GM21576 (cell line): Measurements from ENCODE around the gene LAMA3.

Experiments used
- ATAC-seq: cut with Tn5 transposase; IDR thresholded peaks from one replicate; pipeline ENCODE4 v1.9.1; 2021; ENCODE audit warnings: mild to moderate bottlenecking, moderate library complexity; ENCODE audit not compliant: unreplicated experiment

LAMA3 gene

DNA sequence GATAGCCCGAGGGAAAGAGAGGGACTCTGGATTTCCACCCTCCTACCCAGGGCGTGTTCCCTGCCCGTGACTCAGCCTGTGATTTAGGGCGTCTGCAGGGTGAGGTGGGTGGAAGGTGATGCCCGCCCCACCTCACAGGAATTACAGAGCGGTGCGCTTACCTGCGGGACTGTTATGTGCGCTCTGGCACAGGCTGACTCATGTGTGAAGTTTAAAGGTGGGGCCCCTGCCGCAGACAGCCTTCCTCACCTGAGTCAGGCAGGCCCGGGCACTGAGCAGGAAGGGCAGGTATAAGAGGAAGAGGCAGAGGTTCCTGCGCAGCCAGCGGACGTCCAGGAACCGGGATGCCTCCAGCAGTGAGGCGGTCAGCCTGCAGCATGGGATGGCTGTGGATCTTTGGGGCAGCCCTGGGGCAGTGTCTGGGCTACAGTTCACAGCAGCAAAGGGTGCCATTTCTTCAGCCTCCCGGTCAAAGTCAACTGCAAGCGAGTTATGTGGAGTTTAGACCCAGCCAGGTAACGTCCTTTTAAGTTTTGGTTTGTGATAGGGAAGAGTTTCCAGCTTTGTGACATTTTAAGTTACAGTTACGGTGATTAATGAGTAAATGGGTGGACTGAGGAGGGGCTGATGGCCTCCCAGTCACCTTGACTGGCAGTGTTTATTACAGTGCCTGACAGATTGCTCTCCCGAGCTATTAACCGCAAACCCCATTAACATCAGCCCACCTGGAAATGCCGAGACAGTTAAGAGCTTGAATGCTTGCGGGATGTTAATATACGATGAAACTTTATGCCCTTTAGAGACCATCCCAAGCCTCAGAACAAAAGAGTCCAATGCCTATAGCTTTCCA lies 183.7 kb downstream of the LAMA3 start:
- no peak for ATAC-seq

DNA sequence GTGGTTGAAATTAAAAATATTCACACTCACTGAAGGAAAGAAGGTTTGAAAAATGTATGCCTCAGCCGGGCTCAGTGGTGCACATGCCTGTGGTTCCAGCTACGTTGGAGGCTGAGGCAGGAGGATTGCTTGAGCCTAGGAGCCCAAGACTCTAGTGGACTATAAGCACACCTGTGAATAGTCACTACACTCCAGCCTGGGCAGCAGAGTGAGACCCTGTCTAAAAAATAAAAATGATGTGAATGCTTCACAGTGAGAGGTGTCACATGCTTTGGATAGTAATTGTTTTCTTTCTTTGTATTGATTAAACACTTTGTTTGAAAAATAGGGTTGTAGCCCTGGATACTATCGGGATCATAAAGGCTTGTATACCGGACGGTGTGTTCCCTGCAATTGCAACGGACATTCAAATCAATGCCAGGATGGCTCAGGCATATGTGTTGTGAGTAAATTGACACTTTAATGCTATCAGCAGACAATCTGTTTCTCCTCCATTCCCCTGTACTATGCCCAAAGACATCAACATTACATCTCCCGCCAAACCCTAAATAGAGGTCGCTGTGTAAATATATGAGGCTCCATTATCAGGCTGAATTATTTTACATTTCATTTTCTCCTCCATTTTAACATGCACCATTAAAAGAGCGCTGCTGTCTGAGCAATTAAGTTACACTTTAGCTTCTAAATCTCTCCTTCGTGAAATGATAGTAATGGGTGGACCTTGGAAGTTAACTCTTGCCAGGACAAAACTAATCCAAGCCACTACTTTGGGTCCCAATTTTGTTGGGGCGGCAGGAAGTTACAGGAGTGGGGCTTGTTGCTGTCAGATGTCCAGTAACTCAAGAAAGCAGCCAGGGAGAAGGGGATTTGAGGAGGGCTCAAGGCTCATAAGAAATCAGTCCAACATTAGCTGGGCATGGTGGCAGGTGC lies 187.0 kb downstream of the LAMA3 start:
- ATAC-seq, result no peak

DNA sequence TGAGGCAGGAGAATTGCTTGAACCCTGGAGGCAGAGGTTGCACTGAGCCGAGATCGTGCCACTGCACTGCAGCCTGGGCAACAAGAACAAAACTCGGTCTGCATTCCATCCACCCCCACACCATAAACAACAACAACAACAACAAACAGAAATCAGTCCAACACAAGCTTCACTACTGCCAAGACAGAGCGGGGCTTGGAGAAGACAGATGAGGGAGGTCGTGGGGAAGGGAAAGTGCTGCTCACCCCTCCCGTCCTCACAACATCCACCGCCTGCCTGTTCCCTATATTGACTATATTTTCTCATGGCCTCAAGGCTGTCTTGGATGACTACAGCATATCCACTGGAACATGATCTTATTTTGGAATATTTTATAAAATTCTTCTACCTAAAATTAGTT lies 187.7 kb downstream of the LAMA3 start:
- no peak for ATAC-seq

DNA sequence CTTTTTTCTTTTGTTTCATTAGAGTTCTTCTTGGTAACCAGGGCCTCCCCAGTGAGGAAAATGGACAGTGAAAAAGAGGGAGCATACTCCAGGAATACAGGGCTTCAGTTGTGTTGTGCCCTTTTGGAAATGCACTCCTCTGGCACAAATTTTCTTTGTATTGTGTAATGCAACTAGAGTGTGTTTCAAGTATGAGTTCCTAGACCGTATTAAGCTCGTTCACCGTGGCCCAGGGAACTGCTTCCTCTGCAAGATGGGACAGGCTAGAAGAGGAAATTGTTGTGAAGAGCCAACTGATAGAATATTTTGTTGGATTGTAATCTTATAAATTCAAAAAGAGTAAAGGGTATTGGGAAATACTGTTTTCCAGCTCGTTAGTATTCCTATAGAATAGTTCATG lies 188.1 kb downstream of the LAMA3 start:
- ATAC-seq, result no peak

DNA sequence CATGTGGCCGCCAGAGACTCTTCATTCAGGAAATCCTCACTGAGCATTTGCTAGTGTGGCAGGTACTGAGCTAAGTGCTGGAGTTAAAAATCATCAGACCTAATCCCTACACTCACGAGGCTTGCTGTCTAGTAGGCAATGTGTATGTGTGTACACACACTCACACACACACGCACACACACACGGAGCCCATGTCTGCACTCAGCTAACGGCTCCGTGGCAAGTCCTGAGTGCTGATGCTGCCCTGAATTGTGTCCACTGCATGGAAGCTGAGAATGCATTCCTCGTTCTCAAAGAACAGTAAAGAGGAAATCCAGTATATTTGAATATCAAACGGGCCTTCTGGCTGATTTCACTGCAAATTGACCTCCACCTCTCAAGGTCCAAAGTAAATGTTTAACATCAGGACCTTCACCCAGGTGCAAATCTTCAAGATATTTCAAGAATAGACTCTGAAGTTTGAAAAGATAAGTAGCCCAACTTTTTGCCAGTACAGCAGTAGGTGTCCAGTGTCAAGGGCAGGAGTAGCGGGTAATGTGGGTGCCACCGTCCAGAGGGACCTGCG lies 189.2 kb downstream of the LAMA3 start:
- no peak for ATAC-seq

DNA sequence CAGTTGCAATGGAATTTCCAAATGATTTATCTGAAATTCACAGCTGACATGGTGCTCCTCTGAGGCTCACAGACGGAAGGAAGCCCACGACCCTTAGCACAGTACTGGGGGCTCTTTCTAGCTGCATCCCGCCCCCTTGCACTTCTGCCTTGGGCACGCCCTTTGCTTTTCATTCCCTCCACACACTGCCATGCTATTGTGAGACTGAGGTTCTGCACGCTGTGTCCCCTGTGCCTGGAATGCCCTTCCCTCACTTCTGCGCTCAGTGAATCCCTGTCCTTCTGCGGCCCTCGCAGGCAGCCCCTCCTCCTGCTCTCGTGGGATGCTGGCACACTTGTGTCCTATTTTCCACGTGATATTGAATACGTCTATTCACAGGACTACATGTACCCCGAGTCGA lies 189.9 kb downstream of the LAMA3 start:
- no peak for ATAC-seq

DNA sequence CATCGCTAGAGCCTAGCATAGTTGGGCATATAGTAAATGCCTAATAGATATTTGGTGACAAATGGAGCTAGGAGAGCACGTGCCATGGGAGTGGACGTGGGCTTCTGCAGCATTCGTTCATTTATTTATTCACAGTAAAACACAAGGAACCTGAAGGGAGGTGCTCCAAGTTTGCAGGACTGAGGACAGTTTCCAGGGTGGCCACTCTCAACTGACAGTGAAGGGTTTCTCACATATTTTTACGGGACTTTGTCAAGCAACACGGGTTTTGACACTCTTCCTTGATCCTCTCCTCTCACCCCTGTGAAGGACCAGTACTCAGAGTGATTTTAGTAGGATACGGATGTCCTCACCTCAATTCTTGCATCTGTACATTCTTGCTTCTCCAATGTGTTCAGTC lies 190.3 kb downstream of the LAMA3 start:
- ATAC-seq, result no peak

DNA sequence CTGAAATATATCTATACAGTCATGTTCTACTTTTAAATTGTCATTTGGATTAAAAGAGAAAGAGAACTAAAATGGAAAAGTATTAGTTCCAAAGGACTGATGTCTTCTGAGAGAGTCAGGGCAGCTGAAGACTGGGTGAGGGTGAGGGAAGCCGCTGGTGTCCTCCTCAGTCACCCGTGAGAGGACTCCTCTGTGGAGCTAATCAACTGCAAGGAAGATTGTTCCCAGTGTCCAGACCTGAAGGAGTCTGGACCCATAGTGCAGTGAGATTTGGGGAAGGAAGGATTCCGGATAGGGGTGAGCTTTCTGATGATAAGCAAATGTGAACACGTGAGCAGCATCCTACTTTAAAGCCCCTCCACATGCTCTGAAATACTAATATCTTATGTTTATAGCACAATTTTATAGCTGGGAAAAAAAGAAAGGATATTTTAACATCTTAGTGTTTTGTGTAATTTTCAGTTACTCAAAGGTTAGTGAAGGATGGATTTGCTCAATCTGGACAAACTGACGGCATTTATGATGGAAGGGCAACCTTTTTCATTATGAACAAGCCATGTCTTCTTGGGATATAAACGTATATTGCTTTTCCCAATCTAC lies 190.8 kb downstream of the LAMA3 start:
- no peak for ATAC-seq

DNA sequence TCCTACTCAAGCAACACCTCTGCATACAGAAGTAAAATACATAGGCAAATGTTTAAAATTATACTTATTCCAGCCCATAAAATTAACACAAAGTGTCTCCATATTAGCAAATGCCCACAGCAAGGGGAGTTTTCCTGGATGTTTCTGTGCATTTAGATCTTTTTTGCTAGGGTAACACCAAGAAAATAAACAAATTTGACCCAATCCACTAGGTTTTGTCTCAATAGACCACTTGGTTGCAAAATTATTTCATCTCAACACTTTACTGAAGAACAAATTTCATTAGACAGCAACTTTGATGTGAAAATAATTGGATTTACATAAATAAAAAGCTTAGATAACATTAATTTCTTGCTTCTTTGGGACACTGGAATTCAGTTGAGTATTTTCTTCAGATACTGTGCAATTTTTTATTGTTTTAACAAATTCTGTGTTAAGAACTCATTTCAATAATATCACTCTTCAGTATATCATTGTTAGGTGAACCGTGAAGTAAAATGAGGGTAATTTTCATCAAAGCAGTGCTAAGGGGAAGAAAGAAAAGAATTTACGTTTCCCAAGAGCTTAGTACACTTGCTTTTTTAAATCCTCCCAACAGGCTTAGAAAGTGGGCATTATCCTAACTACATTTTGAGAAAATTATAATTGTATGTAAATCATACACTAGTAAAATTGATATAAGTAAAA lies 191.8 kb downstream of the LAMA3 start:
- ATAC-seq, result no peak

DNA sequence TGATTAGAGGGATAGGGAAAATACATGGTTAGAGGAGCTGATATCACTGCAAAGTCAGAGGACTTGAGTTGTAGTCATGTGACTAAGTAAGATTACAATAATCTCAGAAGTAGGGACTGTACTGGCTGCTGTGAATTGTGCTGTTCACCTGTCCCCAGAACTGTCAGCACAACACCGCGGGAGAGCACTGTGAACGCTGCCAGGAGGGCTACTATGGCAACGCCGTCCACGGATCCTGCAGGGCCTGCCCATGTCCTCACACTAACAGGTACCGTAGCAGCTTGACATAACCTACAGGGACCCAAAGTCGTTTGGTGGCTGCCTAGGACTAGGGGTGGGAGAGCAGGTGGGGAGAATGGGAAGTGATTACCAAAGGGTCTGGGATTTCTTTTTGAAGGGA lies 192.5 kb downstream of the LAMA3 start:
- ATAC-seq, result no peak

DNA sequence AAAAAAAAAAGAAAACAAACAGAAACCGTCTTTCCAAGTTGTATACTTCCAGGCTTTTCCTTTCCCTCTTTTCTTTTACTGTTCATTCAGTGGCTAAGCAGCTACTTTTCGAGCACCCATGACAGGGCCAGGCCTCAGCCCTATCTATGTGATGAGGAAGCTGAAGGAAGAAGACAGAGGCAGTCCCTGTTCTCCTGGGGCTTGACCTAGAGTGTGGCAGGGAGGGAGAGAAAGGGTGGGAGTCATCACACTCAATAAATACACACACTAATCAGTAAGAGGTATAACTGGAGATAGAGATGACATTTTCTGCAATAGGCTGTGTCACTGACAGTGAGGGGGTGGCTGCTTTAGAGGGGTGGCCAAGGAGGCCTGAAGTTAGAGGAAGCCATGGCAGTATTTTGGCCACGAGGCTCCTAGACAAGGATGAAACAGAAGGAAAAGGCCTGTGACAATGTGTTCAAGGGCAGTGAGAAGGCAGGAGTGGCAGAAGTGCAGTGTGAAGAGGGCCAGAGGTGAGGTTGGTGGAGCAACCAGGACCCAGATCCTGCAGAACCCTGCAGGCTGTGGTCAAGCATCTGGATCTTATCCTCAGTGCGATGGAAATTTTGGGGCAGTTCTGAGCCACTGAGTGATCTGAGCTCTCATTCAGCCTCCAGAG lies 193.5 kb downstream of the LAMA3 start:
- ATAC-seq, result no peak

DNA sequence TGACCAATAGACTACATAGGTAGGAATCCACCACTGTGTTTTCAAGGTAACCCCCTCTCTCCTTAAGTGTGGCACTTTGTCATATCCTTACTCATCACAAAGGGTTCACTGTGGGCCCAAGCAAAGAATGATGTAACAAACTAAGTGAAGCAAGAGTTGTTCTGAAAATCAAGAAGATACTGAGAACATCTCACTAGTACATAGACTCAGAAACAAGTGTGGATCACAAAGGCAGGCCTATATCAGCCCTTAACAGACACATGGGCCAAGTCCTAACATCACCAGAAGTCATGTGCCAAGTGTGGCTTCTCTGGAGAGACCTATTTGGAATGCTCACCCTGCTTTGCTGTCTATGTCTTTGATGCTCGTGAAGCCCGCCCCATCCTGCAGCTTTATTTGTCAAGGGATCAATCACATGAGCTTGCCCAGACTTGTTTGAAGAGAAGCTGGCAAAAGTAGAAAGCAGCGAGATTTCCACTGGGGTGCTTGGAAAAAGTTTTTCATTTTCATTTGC lies 194.1 kb downstream of the LAMA3 start:
- no peak for ATAC-seq

DNA sequence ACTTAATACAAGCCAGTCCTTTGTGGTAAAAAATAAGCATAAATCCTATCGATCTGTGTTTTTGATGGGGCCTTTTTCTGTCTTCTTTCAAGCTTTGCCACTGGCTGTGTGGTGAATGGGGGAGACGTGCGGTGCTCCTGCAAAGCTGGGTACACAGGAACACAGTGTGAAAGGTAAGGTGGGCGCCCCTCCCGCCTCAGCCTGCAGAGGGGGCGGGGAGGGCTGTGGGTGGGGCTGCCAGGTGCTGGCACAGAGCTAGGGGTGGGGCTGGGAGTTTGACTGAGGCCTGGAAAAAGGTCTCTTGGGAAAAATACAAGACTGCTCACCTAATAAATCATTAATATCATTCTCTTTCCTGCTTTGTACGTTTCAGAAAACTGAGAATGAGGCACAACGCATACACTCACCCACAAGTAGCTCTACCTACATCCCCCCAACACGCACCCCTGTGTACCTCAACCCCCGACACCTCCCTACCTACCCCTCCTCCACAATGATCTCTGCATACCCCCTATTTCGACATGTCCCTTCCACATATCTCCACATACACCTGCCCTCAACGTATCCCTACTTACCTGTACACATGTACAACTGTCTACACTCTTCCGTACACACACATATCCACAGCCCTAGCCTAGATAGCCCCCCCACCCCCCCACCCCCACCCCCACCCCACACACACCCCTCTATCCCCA lies 195.6 kb downstream of the LAMA3 start:
- ATAC-seq, result no peak

DNA sequence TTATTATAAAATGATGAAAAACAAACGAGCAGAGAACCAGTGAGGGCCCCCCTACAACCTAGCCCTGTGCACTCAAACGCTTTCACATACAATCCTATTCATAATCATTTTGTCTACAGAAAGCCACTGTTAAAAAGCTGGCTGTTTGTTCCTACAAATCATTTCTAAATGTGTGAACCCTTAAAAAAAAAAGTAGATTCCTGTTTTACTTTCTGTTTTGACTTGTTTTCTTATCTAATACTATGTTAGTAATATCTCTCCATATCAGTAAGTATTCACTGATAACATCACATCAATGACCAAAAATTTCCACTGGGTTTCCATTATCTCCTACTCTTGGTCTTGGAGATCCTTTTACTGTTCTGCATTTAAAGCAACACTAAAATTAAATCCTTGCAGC lies 196.5 kb downstream of the LAMA3 start:
- ATAC-seq, result no peak

DNA sequence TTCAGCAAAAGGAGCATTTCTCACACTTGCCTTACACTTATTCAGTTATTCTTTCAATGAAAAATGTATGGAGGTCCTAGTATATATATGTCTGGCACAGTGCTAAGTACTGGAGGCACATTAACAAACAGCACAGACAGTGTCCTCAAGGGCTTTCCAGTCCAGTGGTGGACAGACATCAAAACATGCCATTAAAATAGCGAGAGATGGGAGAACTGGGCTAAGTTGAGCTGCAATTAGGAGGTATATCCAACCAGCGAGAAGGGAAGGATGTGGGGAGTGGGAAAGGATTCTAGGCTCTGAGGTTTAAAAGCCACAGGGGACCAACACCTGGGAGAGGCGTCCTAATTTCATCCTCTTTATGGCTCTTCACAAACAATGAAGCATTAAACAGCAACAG lies 197.8 kb downstream of the LAMA3 start:
- ATAC-seq, result no peak

DNA sequence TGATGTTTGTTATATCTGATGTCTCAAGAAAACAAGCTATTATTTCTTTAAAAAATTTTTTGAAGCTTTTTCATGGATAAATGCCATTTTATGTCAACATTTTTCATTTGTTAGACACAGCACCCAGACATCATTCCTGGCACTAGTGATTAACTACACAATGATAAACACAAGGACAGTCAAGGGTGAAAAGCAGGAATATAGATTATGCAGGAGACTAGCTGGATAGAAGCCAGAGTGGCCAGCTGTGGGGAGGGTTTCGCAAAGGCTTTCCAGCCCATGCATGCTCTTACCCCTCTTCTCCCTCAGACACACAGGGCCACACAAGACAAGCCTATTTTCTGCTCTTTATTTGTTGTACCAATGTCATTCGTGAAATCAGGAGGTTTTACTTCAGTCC lies 198.2 kb downstream of the LAMA3 start:
- no peak for ATAC-seq

DNA sequence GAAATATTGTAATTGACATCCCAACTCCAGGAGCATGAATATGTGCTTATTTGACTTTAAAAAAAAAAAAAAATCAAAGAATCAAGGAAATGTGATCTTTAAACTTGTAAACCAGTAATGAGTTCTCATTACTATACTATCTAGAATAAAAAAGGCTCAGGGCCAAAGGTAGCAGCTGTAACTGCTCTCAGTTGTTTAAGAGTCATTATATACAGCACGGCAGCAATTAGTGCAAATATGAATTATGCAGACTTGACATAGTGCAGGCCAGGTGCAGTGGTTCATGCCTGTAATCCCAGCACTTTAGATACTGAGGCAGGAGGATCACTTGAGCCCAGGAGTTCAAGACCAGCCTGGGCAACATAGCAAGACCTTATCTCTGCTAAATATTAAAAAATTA lies 199.6 kb downstream of the LAMA3 start:
- ATAC-seq, result no peak

DNA sequence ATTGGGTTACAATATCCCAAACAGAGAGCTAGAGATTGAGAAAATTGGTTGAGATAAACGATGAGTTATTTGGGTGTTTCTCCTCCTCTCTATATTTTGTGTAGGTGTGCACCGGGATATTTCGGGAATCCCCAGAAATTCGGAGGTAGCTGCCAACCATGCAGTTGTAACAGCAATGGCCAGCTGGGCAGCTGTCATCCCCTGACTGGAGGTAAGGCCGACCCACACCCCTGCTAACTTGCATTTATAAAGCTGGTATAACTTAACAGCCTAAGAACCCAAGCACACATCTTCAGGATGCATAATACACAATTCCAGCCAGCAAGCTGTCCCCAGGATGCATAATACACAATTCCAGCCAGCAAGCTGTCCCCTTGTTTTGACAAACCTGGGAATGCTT lies 200.7 kb downstream of the LAMA3 start:
- ATAC-seq, result no peak

DNA sequence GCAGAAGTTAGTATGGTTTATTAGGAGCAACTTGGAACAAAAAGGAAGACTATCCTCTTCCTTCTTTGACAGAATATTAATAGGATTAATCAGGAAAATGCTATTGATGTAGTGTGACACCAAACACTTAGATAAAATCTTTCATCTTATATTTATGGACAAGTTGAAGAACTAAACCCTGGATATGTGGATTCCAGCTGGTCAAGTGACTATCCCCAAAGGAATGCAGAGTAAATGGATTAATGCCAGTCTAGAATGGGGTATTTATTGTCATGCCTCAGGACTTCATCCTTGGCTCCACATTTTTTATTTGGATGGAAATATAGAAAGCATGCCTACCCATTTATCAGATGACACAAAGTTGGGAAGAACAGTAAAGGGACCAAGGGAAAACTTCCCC lies 201.3 kb downstream of the LAMA3 start:
- ATAC-seq, result no peak
